GM18520 (cell line): Measurements from ENCODE around the gene PCK2.
A peak's percentile ranks its signal among the peaks of the same experiment; 100 is the strongest.

Experiments used
- ATAC-seq: cut with Tn5 transposase; IDR thresholded peaks from one replicate; pipeline ENCODE4 v1.9.1; 2021; ENCODE audit not compliant: unreplicated experiment

The PCK2 gene

DNA sequence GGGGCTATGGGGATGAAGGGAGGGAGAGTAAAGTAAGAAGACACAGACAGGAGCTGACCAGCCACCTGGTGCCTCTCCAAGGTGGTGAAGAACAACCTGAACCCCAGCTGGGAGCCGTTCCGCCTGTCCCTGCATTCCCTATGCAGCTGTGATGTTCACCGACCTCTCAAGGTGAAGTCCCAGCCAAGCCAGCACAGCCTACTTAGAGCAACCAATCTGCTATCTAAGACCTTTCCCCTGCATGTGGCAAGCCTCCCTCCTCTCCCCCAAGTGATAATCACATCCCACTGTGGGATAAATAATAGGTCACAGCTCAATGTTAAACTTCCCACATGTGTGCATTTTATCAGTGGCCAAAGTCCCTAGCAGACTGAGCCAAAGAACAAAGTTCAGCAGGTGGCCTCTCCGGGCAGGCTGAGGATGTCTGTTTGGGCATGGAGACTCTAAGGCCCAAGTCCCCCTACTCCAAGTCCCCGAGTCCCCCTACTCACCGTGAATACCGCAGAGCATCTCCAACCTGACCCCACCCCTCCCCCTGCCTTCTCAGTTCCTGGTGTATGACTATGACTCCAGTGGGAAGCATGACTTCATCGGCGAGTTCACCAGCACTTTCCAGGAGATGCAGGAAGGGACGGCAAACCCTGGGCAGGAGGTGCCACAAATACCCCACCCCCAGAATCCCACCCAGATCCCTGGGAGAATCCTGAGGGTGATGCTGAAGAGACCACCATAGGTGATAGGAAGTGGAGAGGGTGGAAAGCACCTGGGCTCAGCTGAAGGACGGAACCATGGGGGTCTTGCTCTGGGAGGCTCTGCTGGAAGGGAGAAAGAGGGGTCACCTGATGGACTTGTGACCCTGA, 19.3 kb upstream of the PCK2 start:
- no peak for ATAC-seq

DNA sequence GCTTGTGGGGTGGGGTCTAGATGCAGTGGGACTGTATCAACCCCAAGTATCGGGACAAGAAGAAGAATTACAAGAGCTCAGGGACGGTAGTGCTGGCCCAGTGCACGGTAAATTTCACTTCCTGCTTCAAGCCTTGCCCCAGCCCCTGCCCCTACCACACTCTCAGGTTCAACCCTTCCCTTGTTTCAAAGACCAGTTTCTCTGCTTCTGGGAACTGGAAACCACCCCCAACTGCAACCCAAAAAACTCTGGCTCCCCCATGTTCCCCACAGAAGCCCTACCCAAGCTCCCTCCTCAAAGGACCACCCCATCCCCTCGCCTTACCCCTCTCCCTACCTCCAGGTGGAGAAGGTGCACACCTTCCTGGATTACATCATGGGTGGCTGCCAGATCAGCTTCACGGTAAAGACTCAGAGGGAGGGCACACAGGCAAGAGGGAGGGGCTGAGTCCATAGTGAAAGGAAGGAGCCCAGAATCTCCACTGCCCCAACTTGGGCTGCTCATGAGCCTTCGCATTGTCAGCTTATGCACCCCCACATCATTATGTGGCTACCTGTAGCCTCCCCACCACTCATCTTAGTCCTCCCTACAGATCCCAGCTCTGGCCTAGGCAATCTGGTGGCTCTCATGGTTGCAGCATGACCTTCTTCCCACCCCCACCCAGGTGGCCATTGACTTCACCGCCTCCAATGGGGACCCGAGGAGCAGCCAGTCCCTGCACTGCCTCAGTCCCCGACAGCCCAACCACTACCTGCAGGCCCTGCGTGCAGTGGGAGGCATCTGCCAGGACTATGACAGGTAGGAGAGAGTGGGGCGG, 18.4 kb upstream of the PCK2 start:
- ATAC-seq = no peak

DNA sequence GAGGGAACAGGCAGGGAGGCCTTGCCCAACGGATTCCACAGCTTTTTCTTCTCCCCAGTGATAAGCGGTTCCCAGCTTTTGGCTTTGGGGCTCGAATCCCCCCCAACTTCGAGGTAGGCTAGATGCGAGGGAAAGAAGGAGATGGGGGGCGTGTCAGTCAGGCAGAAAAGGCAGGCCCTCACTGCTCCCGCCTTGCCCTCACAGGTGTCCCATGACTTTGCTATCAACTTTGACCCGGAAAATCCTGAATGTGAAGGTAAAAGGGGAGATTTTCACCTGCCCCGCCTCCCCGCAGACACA, 17.9 kb upstream of the PCK2 start:
- ATAC-seq = no peak

DNA sequence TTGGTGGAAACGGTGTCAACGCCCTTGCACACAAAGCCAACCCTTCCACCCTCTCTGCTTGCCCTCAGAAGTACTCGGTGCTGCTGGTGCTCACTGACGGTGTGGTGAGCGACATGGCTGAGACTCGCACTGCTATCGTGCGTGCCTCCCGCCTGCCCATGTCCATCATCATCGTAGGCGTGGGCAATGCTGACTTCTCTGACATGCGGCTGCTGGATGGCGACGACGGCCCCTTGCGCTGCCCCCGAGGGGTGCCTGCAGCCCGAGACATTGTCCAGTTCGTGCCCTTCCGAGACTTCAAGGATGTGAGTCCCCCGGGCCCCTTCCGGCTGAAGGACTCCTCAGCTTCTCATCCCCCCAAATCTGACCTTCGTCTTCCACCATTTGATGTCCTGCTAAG, 17.0 kb upstream of the PCK2 start:
- no peak for ATAC-seq

DNA sequence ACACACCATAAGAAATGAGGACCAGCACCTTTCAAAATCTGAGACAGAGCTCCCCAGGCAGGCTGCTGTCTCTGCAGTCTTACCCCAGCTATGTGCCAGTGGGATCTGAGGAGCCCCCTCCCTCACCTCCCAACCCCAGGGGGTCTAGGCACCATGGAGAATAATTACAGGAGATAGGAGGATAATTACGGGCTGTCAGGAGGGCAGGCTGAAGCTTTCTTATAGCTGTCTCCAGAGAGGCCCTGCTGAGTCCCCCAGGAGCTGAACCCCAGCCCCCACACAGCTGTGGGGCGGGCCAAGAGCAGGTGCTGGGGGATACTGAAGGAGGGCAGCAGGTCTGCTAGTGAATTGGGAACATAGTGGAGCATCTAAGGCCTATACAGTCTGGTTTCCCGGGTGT, 16.0 kb upstream of the PCK2 start:
- ATAC-seq = no peak

- no peak for ATAC-seq
Observed at GRCh38 chr14:24079491-24080141, 14.5 kb upstream of the PCK2 start.

DNA sequence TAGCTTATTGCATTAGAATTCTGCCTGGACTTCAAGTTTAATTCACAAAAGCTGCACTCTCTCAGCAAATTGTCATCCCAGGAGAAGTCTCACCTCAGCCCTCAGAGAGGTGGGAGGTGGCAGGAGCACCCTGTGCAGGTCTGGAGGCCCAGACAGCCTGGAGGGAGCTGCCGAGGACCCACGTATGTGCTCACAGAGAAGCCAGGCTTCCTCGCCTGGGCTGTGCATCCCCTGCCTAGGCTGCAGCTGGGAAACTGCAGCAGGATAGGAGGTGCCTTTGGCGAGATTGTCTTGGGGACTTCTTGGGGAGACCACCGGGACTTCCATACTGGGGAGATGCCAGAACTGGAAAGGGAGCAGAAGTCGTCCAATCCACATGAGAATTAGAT, 14.0 kb upstream of the PCK2 start:
- no peak for ATAC-seq

DNA sequence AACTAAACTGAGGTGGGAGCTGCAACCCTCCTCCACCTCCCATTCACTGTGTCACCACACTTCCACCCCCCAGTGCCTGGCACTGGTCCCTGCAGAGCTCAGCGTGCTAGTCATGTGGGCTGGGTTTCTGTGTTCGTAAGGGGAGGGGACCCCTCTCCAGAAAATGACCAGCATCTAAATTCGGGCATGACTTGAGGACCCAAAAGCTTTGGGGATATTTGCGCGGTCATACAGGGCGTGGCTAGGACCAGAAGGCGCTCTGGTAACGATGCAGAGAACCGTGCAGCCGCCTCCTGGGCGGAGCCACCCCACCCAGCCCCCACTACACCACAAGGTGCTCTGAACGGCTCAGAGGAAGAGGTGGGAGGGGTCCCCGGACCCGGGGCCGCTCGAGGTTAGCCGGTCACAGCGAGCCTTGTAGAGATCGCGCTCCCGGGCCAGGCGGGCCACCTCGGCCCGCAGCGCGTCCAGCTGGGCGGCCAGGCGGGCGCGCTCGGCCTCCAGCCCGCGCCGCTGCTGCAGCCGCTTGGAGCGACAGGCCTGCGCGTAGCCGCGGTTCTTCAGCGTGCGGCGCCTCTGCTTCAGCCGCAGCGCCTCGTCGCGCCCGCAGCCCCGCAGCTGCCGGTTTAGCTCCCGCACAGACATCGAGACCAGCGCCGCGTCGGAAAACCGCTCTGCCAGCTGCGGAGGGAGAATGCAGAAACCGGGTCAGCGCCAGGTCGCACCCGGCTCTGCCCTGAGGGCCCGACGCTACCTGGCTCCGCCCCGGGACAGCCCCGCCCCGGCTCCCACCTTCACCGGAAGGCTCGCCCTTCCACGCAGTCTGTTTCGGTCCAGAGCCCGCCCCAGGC, 13.0 kb upstream of the PCK2 start:
- peak; percentile 76 for ATAC-seq

- ATAC-seq = no peak
Observed at GRCh38 chr14:24081739-24082211, 12.3 kb upstream of the PCK2 start.

DNA sequence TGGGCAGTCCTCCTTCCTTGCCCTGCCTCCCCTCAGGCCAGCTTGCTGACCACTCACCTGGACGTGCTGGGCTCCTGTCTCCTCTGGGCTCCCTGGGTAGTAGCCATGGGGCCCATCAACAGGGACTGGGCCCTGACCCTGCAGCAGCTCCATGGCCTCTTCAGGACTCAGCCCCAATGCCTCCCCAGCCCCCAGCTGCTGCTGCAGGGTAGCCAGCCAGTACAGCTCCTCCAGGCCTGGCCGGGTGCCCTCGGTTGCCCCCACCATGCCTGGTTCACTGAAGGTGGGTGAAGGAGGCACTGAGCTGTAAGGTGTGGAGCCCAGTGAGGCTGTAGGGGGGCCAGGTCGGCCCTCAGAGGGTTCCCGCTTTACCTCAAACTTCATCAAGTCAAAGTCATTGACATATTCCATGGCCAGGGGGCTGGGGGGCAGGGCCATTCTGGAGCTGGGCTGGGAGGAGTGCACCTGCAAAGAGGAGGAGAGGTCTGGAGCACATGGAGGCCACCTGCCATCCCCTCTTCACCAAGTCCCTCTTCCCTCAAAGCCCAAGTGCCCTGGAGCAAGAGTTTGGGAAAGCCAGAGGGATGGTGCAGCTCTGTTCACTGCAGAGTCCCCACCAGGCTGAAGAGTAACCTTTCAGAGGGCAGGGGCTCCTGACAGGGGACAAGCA, 11.6 kb upstream of the PCK2 start:
- no peak for ATAC-seq

DNA sequence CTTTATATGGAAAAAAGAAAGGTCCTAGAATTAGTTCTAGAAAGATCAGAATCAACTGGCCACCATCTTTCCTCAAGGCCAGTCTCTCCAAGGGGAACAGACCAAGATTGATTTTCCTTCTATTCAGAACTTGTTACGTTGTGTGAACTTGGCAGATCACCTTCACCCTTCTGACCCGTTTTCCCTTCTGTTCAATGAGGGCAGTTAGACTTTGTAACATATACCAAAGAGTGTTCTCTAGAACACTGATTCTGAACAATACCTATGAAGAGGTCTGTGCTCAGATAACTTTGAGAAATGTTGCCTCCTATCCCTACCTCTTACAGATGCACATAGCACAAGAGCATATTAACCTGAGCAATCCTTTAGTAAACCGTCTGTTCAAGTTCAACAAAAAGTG, 10.6 kb upstream of the PCK2 start:
- no peak for ATAC-seq

- ATAC-seq = no peak
Observed at GRCh38 chr14:24084440-24084839, 9.7 kb upstream of the PCK2 start.

DNA sequence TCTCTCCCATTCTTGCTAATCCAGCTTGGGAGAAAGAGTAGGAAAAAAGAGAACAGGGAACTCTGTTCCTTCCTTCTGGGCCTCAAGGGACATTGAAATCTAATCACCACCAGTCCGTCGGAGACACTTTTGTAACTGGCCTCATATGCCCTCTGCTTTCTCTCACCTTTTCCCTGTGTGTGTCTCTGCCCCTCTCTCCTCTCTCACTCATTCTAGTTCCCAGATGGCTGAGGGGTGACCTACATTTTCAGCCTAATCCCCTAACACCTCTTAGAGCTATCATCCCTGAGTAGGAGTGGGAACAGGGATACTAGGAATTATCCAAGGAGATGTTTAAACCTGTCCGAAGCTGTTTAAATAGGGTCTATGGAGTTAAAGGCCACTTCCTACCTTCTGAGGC, 8.9 kb upstream of the PCK2 start:
- no peak for ATAC-seq

DNA sequence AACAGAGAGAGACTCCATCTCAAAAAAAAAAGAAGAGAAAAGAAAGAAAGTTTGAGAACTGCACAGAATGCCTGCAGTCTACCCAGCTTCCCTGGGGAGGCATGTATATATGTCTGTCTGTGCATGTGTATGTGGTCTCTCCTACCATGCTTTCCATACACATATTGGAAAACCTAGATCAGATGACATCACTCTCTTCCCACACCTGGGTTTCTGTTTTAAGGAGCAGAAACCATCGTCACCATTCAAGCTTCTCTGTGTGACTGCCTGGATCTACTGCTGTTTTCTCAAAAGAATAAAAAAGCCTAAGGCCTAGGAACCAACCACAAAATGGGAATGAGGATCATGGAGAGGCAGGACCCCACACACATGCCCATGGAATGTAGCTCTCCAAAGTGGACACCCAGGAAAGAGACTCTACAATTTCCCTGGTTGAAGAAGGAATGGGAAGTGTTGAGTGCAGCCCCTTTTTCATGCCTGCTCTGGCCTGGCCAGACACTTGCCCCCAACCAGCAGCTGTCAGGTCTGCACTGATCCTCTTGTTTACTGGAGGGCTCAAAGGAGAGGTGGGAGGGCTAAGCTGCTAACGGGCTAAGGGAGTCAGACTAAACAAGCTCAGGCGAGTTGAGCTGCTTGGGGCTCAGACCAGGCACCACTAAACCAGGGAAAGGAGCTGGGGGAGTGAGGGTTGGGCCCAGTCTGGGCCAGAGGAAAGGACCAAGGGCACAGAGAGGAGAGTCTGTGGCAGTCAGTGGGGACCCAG, 7.7 kb upstream of the PCK2 start:
- ATAC-seq = no peak

DNA sequence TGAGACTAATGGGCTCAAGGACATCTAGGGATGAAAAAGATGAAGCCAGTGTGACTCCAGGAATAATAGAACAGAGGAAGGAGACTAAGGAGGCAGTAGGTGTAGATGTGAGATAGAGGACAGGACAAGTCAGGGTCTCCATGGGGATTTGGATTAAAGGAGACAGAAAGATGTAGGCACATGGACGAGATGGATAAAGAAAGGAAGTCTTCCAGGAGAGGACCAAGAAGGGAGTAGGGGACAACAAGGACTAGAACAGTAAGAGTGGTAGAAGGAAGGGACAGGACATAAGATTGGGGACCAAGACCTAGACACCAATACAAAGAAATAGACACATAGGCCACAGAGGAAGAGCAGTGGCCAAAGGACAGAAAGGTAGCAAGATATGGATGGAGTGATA, 7.1 kb upstream of the PCK2 start:
- ATAC-seq = no peak

- no peak for ATAC-seq
Observed at GRCh38 chr14:24088095-24088494, 6.0 kb upstream of the PCK2 start.

- ATAC-seq = no peak
Observed at GRCh38 chr14:24089890-24090289, 4.2 kb upstream of the PCK2 start.

GRCh38 chr14:24092110-24092504, 2.0 kb upstream of the PCK2 start:
- ATAC-seq = no peak

DNA sequence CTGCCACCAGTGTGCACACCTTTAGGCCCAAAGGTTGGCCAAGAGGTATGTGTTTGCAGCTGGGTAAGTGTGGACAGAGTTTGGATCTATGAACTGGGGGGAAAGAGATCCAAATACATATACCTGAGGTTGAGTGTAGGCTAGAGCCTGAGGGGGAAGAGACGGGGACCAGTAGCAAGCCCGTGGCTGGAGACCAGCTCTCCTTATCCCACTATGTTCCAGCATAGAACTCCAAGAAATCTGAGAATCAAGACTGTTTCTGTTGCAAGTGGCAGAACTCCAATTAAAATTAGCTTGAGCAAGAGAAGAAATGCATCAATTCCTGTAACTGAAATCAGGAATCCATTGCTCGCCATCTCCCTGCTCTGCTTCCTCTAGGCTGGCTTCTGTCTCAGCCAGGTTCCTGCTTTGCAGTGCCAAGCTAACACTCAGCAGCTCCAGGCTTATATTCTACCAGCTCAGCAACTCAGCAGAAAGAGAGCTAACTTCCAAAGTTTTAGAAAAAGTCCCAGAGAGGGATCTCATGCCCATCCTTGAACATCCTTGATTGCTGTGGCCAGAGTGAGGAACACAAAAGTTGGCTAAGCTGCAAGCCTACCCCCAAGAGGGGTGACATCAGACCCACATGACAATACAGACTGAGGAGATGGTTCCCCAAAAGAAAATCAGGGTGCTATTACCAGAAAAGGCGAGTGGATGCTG, 1.5 kb upstream of the PCK2 start:
- ATAC-seq = no peak
